ENCODE results near the gene TBX21. TPM values are rescaled to one million over a fixed set of nuclear protein-coding genes. Genes with fewer than 3 reads are reported as not detected.

The TBX21 gene
- total RNA-seq, 4 donors from 2014 or later, result 1.1 to 4.5 (median 2.9) TPM; not detected in 1

DNA sequence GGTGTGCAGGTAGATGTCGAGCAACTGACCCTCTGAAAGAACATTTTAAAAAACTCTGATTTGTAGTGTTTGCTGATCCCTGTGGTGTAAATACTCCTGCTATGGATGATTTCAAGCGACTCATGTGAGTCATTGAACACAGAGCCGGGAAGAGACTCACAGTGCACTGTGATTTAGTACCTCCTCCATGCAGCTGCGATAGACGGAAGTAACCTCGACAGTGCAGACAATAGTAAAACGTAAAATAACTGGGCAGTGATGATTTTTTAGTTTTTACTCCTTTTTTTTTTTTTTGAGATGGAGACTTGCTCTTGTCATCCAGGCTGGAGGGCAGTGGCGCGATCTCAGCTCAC is 8.7 kb downstream of the TBX21 start:
- 69 to 75% methylated on average over 9 of the region's 9 CpGs for WGBS, 2 donors
- peaks cover 0 to 81% (median 5%) of the 10 kb centered on the region in 4 donors for H3K27me3 ChIP-seq
- intact Hi-C loops (cut with DNase I), result no loop called here
- H3K9me3 ChIP-seq, result no peaks in the 10 kb centered on the region
- peaks cover 0 to 5% (median 0%) of the 10 kb centered on the region in 3 donors for H3K4me1 ChIP-seq
- H3K27ac ChIP-seq, result no peak overlapping the region
- TF ChIP-seq CTCF (IDR thresholded peaks at IDR 0.05), result no peak
- H3K36me3 ChIP-seq, result no peaks in the 10 kb centered on the region
- DNase-seq, result no peak
- no peak overlapping the region for H3K4me3 ChIP-seq

DNA sequence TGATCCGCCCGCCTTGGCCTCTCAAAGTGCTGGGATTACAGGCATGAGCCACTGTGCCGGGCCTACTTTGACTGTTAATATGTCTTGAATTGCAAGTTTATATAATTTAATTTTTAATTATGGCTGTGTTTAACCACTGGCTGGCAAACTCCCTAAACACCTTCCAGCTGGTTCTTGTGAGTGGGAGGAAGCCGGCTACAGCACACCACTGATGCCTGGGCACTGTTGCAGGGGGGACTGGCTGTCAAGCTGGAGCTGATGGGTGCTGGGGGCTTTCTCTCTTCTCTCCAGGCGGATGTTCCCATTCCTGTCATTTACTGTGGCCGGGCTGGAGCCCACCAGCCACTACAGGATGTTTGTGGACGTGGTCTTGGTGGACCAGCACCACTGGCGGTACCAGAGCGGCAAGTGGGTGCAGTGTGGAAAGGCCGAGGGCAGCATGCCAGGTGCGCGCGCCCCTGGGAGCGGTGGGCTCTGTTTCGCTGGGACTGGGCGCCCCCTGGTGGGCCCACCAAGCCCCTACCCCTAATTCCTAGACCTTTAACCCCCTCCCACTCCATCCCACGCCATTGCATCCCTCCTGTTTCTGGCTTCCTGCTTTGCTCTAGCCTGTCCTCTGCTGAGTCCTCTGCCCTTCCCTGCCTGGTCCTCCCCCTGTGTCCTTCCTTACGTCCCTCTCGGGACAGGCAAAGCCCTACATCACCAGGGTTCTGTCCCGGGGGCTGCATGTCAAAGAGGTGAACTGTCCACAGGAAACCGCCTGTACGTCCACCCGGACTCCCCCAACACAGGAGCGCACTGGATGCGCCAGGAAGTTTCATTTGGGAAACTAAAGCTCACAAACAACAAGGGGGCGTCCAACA is 9.5 kb downstream of the TBX21 start:
- H3K4me1 ChIP-seq, result peaks cover 0 to 5% (median 0%) of the 10 kb centered on the region in 3 donors
- DNase-seq, result no peak
- H3K4me3 ChIP-seq, result no peak overlapping the region
- intact Hi-C loops (cut with DNase I), result no loop called here
- H3K36me3 ChIP-seq, result no peaks in the 10 kb centered on the region
- WGBS, 2 donors, result 38 to 42% methylated on average over 11 to 19 of the region's 26 CpGs
- H3K9me3 ChIP-seq, result no peaks in the 10 kb centered on the region
- peak in 2 of 6 experiments; percentile 11 to 21 for TF ChIP-seq CTCF (IDR thresholded peaks at IDR 0.05)
- no peak for TF ChIP-seq POLR2A (IDR thresholded peaks at IDR 0.05)
- no peak overlapping the region for H3K27ac ChIP-seq
- peaks cover 0 to 85% (median 5%) of the 10 kb centered on the region in 4 donors for H3K27me3 ChIP-seq

DNA sequence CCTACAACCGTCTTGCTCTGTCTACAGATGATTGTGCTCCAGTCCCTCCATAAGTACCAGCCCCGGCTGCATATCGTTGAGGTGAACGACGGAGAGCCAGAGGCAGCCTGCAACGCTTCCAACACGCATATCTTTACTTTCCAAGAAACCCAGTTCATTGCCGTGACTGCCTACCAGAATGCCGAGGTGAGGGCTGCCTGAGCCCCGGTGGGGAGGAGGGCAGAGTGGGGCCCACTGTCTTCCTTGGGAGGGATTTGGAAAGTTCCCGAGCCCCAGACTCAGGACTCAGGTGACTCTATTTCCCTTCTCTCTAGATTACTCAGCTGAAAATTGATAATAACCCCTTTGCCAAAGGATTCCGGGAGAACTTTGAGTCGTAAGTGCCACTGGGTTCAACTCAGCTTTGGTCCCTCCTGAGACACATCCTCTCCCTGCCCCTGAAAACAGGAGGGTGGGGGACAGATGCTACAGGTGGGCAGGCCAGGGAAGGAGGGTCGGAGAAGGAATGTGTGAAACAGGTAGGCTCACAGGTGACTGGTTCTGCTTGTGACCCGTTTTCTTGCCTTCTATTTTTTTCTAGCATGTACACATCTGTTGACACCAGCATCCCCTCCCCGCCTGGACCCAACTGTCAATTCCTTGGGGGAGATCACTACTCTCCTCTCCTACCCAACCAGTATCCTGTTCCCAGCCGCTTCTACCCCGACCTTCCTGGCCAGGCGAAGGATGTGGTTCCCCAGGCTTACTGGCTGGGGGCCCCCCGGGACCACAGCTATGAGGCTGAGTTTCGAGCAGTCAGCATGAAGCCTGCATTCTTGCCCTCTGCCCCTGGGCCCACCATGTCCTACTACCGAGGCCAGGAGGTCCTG is 11.4 kb downstream of the TBX21 start:
- Histone ChIP-seq H3K9me3 (no peaks in the 10 kb centered on the region), H3K4me1 (peaks cover 0 to 5% (median 0%) of the 10 kb centered on the region in 3 donors), H3K27me3 (peaks cover 0 to 82% (median 5%) of the 10 kb centered on the region in 4 donors), H3K27ac (no peak overlapping the region), H3K4me3 (no peak overlapping the region), H3K36me3 (no peaks in the 10 kb centered on the region)
- 48 to 71% methylated on average over 13 to 14 of the region's 22 CpGs for WGBS, 2 donors
- intact Hi-C loops (cut with DNase I), result no loop called here
- DNase-seq, result no peak
- TF ChIP-seq CTCF (IDR thresholded peaks at IDR 0.05) (no peak), POLR2A (IDR thresholded peaks at IDR 0.05) (no peak)

- Histone ChIP-seq H3K4me3 (no peak overlapping the region), H3K27ac (no peak overlapping the region), H3K4me1 (peaks cover 0 to 5% (median 0%) of the 10 kb centered on the region in 3 donors), H3K36me3 (no peaks in the 10 kb centered on the region), H3K27me3 (peaks cover 0 to 87% (median 5%) of the 10 kb centered on the region in 4 donors), H3K9me3 (no peaks in the 10 kb centered on the region)
- intact Hi-C loops (cut with DNase I), result no loop called here
- no peak for DNase-seq
- WGBS, 2 donors, result 59 to 64% methylated on average over 4 to 5 of the region's 10 CpGs
- TF ChIP-seq POLR2A (IDR thresholded peaks at IDR 0.05) (no peak), CTCF (IDR thresholded peaks at IDR 0.05) (no peak)
Measured at GRCh38 chr17:47745037-47745380, 12.0 kb downstream of the TBX21 start.

DNA sequence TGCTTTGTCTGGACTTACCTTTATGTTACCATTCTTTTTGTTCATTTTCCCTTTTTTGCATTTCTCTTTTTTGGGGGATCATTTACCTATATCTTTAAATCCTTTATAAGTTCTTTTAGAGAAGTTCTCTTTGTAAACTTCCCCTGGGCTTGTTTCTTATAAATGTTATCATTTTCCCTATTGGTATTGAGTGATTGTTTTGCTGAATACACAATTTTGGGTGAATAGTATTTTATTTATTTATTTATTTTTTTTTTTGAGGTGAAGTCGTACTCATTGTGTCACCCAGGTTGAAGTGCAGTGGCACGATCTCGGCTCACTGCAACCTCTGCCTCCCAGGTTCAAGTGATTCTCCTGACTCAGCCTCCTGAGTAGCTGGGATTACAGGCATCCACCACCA is 18.4 kb downstream of the TBX21 start:
- no peak for TF ChIP-seq POLR2A (IDR thresholded peaks at IDR 0.05)
- no peak for TF ChIP-seq CTCF (IDR thresholded peaks at IDR 0.05)
- intact Hi-C loops (cut with DNase I), result no loop called here
- Histone ChIP-seq H3K9me3 (peaks cover 0 to 11% (median 0%) of the 10 kb centered on the region in 3 donors), H3K36me3 (no peaks in the 10 kb centered on the region), H3K4me1 (no peaks in the 10 kb centered on the region), H3K4me3 (no peak overlapping the region), H3K27ac (no peak overlapping the region), H3K27me3 (peaks cover 0 to 84% (median 0%) of the 10 kb centered on the region in 4 donors)
- DNase-seq, result no peak
- 74 to 86% methylated on average over 3 of the region's 3 CpGs for WGBS, 2 donors
